ENCODE results near the gene CTNS.

The CTNS gene

GRCh38 chr17:3635474-3636153 is 946 bp upstream of the CTNS start:
- peak; percentile 36 for DNase-seq (ENCODE audit: low spot score)
- TF ChIP-seq CTCF (IDR thresholded peaks at IDR 0.05; ENCODE audit: extremely low read depth, insufficient read depth, missing control alignments), result no peak
- in situ Hi-C loops (cut with MboI; ENCODE audit: low pct_unique_long_range_greater_than_20kb, low sequenced_read_pairs, unreplicated experiment), result no loop called here

DNA sequence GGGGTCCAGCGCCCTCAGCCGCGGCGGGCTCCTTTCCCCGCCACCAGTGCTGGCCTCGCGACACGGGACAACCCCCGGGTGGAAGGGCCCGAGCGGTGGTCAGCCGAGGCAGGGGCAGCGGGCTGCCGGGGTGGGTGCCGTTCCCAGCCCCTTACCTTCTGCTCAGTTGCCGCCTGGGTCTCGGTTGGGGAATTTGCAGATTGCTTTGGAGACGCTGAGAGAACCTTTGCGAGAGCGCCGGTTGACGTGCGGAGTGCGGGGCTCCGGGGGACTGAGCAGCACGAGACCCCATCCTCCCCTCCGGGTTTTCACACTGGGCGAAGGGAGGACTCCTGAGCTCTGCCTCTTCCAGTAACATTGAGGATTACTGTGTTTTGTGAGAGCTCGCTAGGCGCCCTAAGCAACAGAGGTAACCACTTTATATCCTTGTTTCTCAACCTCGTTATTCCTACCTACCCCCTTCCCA is 381 bp downstream of the CTNS start:
- peak; percentile 33 for DNase-seq (ENCODE audit: low spot score)
- TF ChIP-seq CTCF (IDR thresholded peaks at IDR 0.05; ENCODE audit: extremely low read depth, insufficient read depth, missing control alignments), result no peak
- in situ Hi-C loops (cut with MboI; ENCODE audit: low pct_unique_long_range_greater_than_20kb, low sequenced_read_pairs, unreplicated experiment), result no loop called here

- in situ Hi-C loops (cut with MboI; ENCODE audit: low pct_unique_long_range_greater_than_20kb, low sequenced_read_pairs, unreplicated experiment), result no loop called here
- no peak for DNase-seq (ENCODE audit: low spot score)
- TF ChIP-seq CTCF (IDR thresholded peaks at IDR 0.05; ENCODE audit: extremely low read depth, insufficient read depth, missing control alignments), result no peak
Observed at GRCh38 chr17:3639981-3640596, 3.5 kb downstream of the CTNS start.

DNA sequence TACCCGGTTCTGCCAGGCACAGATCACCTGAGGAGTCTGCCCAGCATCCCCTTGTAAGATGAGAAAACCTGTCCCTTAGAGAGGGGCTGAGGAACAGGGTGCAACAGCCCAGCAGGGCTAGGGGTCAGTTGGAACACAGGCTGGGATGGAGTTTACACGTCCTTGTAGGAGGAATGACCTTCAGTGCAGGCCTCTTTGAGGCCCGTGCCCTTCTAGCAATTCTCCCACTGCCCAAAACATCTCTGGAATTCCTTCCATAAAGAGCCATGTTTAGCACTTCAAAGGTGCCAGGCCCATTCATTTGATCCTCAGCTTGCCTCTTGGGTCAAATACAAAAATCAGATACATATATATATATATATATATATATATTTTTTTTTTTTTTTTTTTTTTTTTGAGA is 4.5 kb downstream of the CTNS start:
- TF ChIP-seq CTCF (IDR thresholded peaks at IDR 0.05; ENCODE audit: extremely low read depth, insufficient read depth, missing control alignments), result no peak
- in situ Hi-C loops (cut with MboI; ENCODE audit: low pct_unique_long_range_greater_than_20kb, low sequenced_read_pairs, unreplicated experiment), result no loop called here
- DNase-seq (ENCODE audit: low spot score), result no peak

GRCh38 chr17:3641717-3642486 is 5.3 kb downstream of the CTNS start:
- DNase-seq (ENCODE audit: low spot score), result no peak
- TF ChIP-seq CTCF (IDR thresholded peaks at IDR 0.05; ENCODE audit: extremely low read depth, insufficient read depth, missing control alignments), result no peak
- in situ Hi-C loops (cut with MboI; ENCODE audit: low pct_unique_long_range_greater_than_20kb, low sequenced_read_pairs, unreplicated experiment), result no loop called here

DNA sequence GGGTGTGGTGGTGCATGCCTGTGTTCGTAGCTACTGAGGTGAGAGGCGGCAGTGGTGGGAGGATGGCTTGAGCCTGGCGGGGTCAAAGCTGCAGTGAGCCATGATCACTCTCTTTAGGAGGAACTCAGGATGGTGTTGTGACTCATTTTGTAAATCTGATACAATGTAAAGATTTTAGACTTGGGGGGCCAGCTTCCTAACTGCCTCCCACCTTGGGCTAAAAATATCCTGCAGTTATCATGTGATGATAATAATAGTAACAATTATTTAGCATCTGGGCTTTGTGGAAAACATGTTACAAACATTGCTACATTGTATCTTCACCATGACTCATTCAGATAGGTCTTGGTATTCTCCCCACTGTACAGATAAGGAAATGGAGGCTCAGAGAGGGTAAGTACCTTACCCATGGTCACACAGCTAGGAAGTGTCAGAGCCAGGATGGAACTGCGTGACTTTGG is 7.4 kb downstream of the CTNS start:
- DNase-seq (ENCODE audit: low spot score), result no peak
- in situ Hi-C loops (cut with MboI; ENCODE audit: low pct_unique_long_range_greater_than_20kb, low sequenced_read_pairs, unreplicated experiment), result no loop called here
- no peak for TF ChIP-seq CTCF (IDR thresholded peaks at IDR 0.05; ENCODE audit: extremely low read depth, insufficient read depth, missing control alignments)
